Measurements from ENCODE around the gene PRTFDC1. TPM values are rescaled to one million over a fixed set of nuclear protein-coding genes. Genes with fewer than 3 reads are reported as not detected.

The PRTFDC1 gene
- total and polyA plus RNA-seq, 2 of the 8 experiments (the other 6 are each of a cell fraction or from before 2014, with no cell fraction given) = 5.9 to 6.6 TPM

- no peak overlapping the region for H3K4me2 ChIP-seq (ENCODE audit: insufficient read depth in 1 of 2, low read depth in 2 of 2, low read length in 2 of 2)
- FAIRE-seq = no peak
- CTCF ChIA-PET (ENCODE audit: partially characterized antibody) = no interaction called here
- no peak overlapping the region for H3K14ac ChIP-seq (ENCODE audit: insufficient read length)
- H2BK15ac ChIP-seq (ENCODE audit: low read length) = no peak overlapping the region
- H4K5ac ChIP-seq (ENCODE audit: insufficient read length, low read depth, low read length) = no peak overlapping the region
- H4K8ac ChIP-seq (ENCODE audit: extremely low read depth, insufficient read depth, low read length) = no peak overlapping the region
- H4K20me1 ChIP-seq (replicated peaks in 1 of 2; ENCODE audit: control insufficient read depth in 1 of 2, insufficient read depth in 2 of 2, low read length in 2 of 2) = no peaks in the 10 kb centered on the region
- H2BK120ac ChIP-seq (replicated peaks; ENCODE audit: low read depth, low read length) = no peak overlapping the region
- H3K4ac ChIP-seq (replicated peaks; ENCODE audit: insufficient read length, low read depth, low read length) = no peak overlapping the region
- H3K79me1 ChIP-seq (ENCODE audit: low read depth, low read length) = no peaks in the 10 kb centered on the region
- no peak for DNase-seq (ENCODE audit: low read depth in 1 of 2, low spot score in 2 of 2)
- no peaks in the 10 kb centered on the region for H3K36me3 ChIP-seq (ENCODE audit: control insufficient read depth in 2 of 4, insufficient read depth in 4 of 4, low read length in 3 of 4)
- no peak overlapping the region for H2AFZ ChIP-seq (ENCODE audit: low read length)
- H3K23me2 ChIP-seq (ENCODE audit: low read depth, low read length) = no peaks in the 10 kb centered on the region; the same call in 1 of the 2 replicates
- 56% methylated on average over 1 of the region's 1 CpG; no CpG with 5 or more reads in 1 of the 2 experiments for WGBS, 2 experiments (ENCODE audit: extremely low coverage in 1 of 2, insufficient coverage in 1 of 2, insufficient read length in 1 of 2, insufficient replicate concordance in 2 of 2, low coverage in 1 of 2, low lambda C conversion rate in 2 of 2, missing lambda C conversion rate in 1 of 2)
- H4K91ac ChIP-seq (replicated peaks; ENCODE audit: insufficient read length, low read length) = no peak overlapping the region
- H3K23ac ChIP-seq (ENCODE audit: insufficient read length) = no peak overlapping the region
- no peak overlapping the region for H3K4me3 ChIP-seq (ENCODE audit: extremely low read depth in 1 of 4, insufficient read depth in 2 of 4, low read depth in 3 of 4, low read length in 4 of 4)
- POLR2A ChIA-PET (ENCODE audit: partially characterized antibody) = no interaction called here
- H2BK12ac ChIP-seq (ENCODE audit: low read depth, low read length) = no peak overlapping the region
- no peak overlapping the region for H2AK5ac ChIP-seq (ENCODE audit: low read depth, low read length)
- no peak overlapping the region for H3K9ac ChIP-seq (replicated peaks in 1 of 4; ENCODE audit: extremely low read depth in 1 of 4, low read depth in 3 of 4, low read length in 3 of 4)
- no peak overlapping the region for H2BK20ac ChIP-seq (ENCODE audit: low read length)
- no peak overlapping the region for H3K56ac ChIP-seq (replicated peaks; ENCODE audit: insufficient read length, low read depth, low read length)
- no peak overlapping the region for H3K27ac ChIP-seq (ENCODE audit: low read depth, low read length)
- H3K4me1 ChIP-seq (replicated peaks in 1 of 4; ENCODE audit: control insufficient read depth in 3 of 4, insufficient read depth in 4 of 4, low read length in 3 of 4) = no peaks in the 10 kb centered on the region
- no peak overlapping the region for H3K18ac ChIP-seq (ENCODE audit: extremely low read depth, low read length)
- H3K79me2 ChIP-seq (ENCODE audit: control insufficient read depth in 1 of 2, insufficient read depth in 2 of 2, low read length in 2 of 2) = no peaks in the 10 kb centered on the region
- no peaks in the 10 kb centered on the region for H3K9me3 ChIP-seq (ENCODE audit: insufficient read depth in 2 of 2, low read depth in 1 of 2, low read length in 1 of 2)
- no peak overlapping the region for H2BK5ac ChIP-seq (ENCODE audit: low read depth, low read length)
- H3K27me3 ChIP-seq (replicated peaks in 1 of 4; ENCODE audit: control insufficient read depth in 3 of 4, extremely low read depth in 1 of 4, insufficient read depth in 3 of 4, low read length in 3 of 4) = no peaks in the 10 kb centered on the region
- no peak for TF ChIP-seq HDAC2 (IDR thresholded peaks at IDR 0.05; ENCODE audit: borderline replicate concordance in 1 of 2, low read depth in 2 of 2, low read length in 2 of 2)
- TF ChIP-seq RAD21 (IDR thresholded peaks at IDR 0.05 in 1 of 2, conservative IDR thresholded peaks at IDR 0.05 in 1 of 2; ENCODE audit: low read depth in 2 of 2, low read length in 2 of 2) = no peak
Measured at GRCh38 chr10:24931236-24931635, 21.2 kb downstream of the PRTFDC1 start.

Measured in H1 (cell line).